GM23338 (cell line): ENCODE measurements around the gene KIF25. TPM values are rescaled to one million over a fixed set of nuclear protein-coding genes. Genes with fewer than 3 reads are reported as not detected.

Source experiments
- ATAC-seq: fragments of 200-7000 bp; cut with Tn5 transposase; 3 replicates; pipeline ENCODE4 v1.9.1; 2020
- DNase-seq: peaks from one replicate; pipeline ENCODE4 v3.0.0-alpha.2; 2015; ENCODE audit warnings: low spot score
- H2AFZ ChIP-seq: fragments of 200-600 bp; sonication (generic); 2 replicates; pipeline ENCODE4 v1.8.0; 2016; ENCODE audit warnings: antibody characterized with exemption, mild to moderate bottlenecking, moderate library complexity
- H3F3A ChIP-seq: fragments of 200-600 bp; sonication (generic); replicated peaks from 2 replicates; pipeline ENCODE4 v1.8.0; 2017; ENCODE audit warnings: antibody characterized with exemption, mixed run types, low read depth
- H3K27ac ChIP-seq: fragments of 200-600 bp; sonication (generic); 2 replicates; pipeline ENCODE4 v1.6.1; 2016; ENCODE audit warnings: low read depth
- H3K27me3 ChIP-seq: fragments of 200-600 bp; sonication (generic); 2 replicates; pipeline ENCODE4 v1.8.0; 2016; ENCODE audit warnings: mild to moderate bottlenecking, mixed run types, moderate library complexity; ENCODE audit not compliant: insufficient read depth
- H3K36me3 ChIP-seq: fragments of 200-600 bp; sonication (generic); 2 replicates; pipeline ENCODE4 v1.8.0; 2016; ENCODE audit warnings: mild to moderate bottlenecking; ENCODE audit not compliant: insufficient read depth
- H3K4me1 ChIP-seq: fragments of 200-600 bp; sonication (generic); 2 replicates; pipeline ENCODE4 v1.8.0; 2016; ENCODE audit warnings: mild to moderate bottlenecking, moderate library complexity; ENCODE audit not compliant: insufficient read depth
- H3K4me2 ChIP-seq: fragments of 200-600 bp; sonication (generic); 2 replicates; pipeline ENCODE4 v1.7.1; 2017; ENCODE audit warnings: mixed run types
- H3K4me3 ChIP-seq: fragments of 200-600 bp; sonication (generic); 2 replicates; pipeline ENCODE4 v1.6.1; 2016; ENCODE audit warnings: mixed run types
- H3K79me2 ChIP-seq: fragments of 200-600 bp; sonication (generic); replicated peaks from 2 replicates; pipeline ENCODE4 v1.8.0; 2017; ENCODE audit warnings: mild to moderate bottlenecking; ENCODE audit not compliant: insufficient read depth
- H3K9me2 ChIP-seq: fragments of 200-600 bp; sonication (generic); 2 replicates; pipeline ENCODE4 v1.8.0; 2017; ENCODE audit not compliant: insufficient read depth
- H4K20me1 ChIP-seq: fragments of 200-600 bp; sonication (generic); replicated peaks from 2 replicates; pipeline ENCODE4 v1.8.0; 2017; ENCODE audit warnings: mild to moderate bottlenecking; ENCODE audit not compliant: insufficient read depth
- H3K27ac Mint-ChIP-seq: 2 replicates; pipeline ENCODE4 v1.8.0; 2020; ENCODE audit warnings: inconsistent platforms, mild to moderate bottlenecking, moderate library complexity, mixed read lengths
- H3K27me3 Mint-ChIP-seq: 3 replicates; pipeline ENCODE4 v1.8.0; 2022; ENCODE audit warnings: low read depth, mild to moderate bottlenecking, moderate library complexity, mixed read lengths, inconsistent platforms; ENCODE audit not compliant: insufficient read depth, poor library complexity
- H3K36me3 Mint-ChIP-seq: 3 replicates; pipeline ENCODE4 v1.8.0; 2021; ENCODE audit warnings: low read depth, mild to moderate bottlenecking, inconsistent platforms, moderate library complexity, mixed read lengths
- H3K4me1 Mint-ChIP-seq: 3 replicates; pipeline ENCODE4 v1.8.0; 2020; ENCODE audit warnings: mild to moderate bottlenecking, inconsistent platforms, mixed read lengths
- H3K4me3 Mint-ChIP-seq: 3 replicates; pipeline ENCODE4 v1.8.0; 2021; ENCODE audit warnings: moderate library complexity, mild to moderate bottlenecking, inconsistent platforms, mixed read lengths
- H3K9me3 Mint-ChIP-seq: 3 replicates; pipeline ENCODE4 v1.8.0; 2020; ENCODE audit warnings: moderate library complexity, mild to moderate bottlenecking, inconsistent platforms, mixed read lengths
- CREB1 ChIP-seq: fragments of 250-450 bp; sonication (Bioruptor Pico); IDR thresholded peaks from 2 replicates; pipeline ENCODE4 v1.5.0; 2020; ENCODE audit warnings: low read depth, mild to moderate bottlenecking, moderate library complexity
- CTCF ChIP-seq, 2 experiments: fragments of 200-600 bp in 1 of 2; sonication (generic) in 1 of 2; conservative IDR thresholded peaks; 2 replicates each; pipeline versions ENCODE4 v1.5.1 to v1.6.1; 2016 to 2017; ENCODE audit warnings: antibody characterized with exemption in 2 of 2, low read depth in 2 of 2, mild to moderate bottlenecking in 2 of 2, moderate library complexity in 1 of 2
- ETS1 ChIP-seq: IDR thresholded peaks from 2 replicates; pipeline ENCODE4 v1.6.1; 2016; ENCODE audit warnings: antibody characterized with exemption
- JUNB ChIP-seq: IDR thresholded peaks from one replicate; pipeline ENCODE4 v1.6.1; 2016; ENCODE audit warnings: antibody characterized with exemption; ENCODE audit not compliant: unreplicated experiment
- NANOG ChIP-seq: IDR thresholded peaks from 2 replicates; pipeline ENCODE4 v1.6.1; 2016; ENCODE audit warnings: antibody characterized with exemption, borderline replicate concordance
- POLR2AphosphoS5 ChIP-seq: IDR thresholded peaks from 2 replicates; pipeline ENCODE4 v1.6.1; 2016; ENCODE audit warnings: antibody characterized with exemption, low read depth
- REST ChIP-seq: IDR thresholded peaks from one replicate; pipeline ENCODE4 v1.6.1; 2018; ENCODE audit warnings: antibody characterized with exemption; ENCODE audit not compliant: unreplicated experiment
- polyA plus RNA-seq: library from polyadenylated mRNA; unstranded; fragments of >200 nt; fragmentation: Nextera tagmentation; extraction: Ambion mirVana; gene quantifications from 2 replicates; pipeline ENCODE4 v1.2.1, GENCODE V29; 2016
- total RNA-seq: library from RNA; depleted of rRNA; stranded (reverse); fragments of >200 nt; shearing (Covaris generic); gene quantifications from 2 replicates; pipeline ENCODE4 v1.2.3, GENCODE V29; 2014

KIF25 gene
- total and polyA plus RNA-seq, 2 experiments from 2014 or later: 0.69 to 0.76 TPM

GRCh38 chr6:168002804-168003203, 5.3 kb downstream of the KIF25 start:
- H3K9me2 ChIP-seq: no peaks in the 10 kb centered on the region
- no peak overlapping the region for H3K4me3 Mint-ChIP-seq
- no peak for DNase-seq

GRCh38 chr6:168004023-168004422, 6.6 kb downstream of the KIF25 start:
- Histone ChIP-seq H3K4me1 (no peaks in the 10 kb centered on the region), H2AFZ (no peak overlapping the region), H3K27ac (no peak overlapping the region), H3F3A (no peaks in the 10 kb centered on the region), H3K27me3 (no peaks in the 10 kb centered on the region), H3K9me2 (no peaks in the 10 kb centered on the region), H3K4me3 (no peak overlapping the region), H4K20me1 (no peaks in the 10 kb centered on the region), H3K36me3 (no peaks in the 10 kb centered on the region), H3K79me2 (no peaks in the 10 kb centered on the region), H3K4me2 (no peak overlapping the region)
- H3K4me1 Mint-ChIP-seq: no peaks in the 10 kb centered on the region; the same call in 2 of the 3 replicates
- H3K36me3 Mint-ChIP-seq: peaks cover 13% of the 10 kb centered on the region
- H3K9me3 Mint-ChIP-seq: peaks cover 14% of the 10 kb centered on the region
- no peak overlapping the region for H3K4me3 Mint-ChIP-seq
- ATAC-seq: no peak
- H3K27ac Mint-ChIP-seq: no peak overlapping the region
- TF ChIP-seq JUNB (no peak), REST (no peak), NANOG (no peak), CTCF (conservative IDR thresholded peaks at IDR 0.05; ENCODE audit: low read depth in 2 of 2) (no peak)
- H3K27me3 Mint-ChIP-seq: peaks cover 6% of the 10 kb centered on the region
- no peak for DNase-seq

More at GRCh38 chr6:168002804-168003203, 5.3 kb downstream of the KIF25 start:
- Mint-ChIP-seq H3K27me3 (peaks cover 6% of the 10 kb centered on the region), H3K27ac (no peak overlapping the region), H3K4me1 (peaks cover 4% of the 10 kb centered on the region), H3K9me3 (peaks cover 15% of the 10 kb centered on the region), H3K36me3 (peaks cover 14% of the 10 kb centered on the region)
- H3F3A ChIP-seq: no peaks in the 10 kb centered on the region
- H3K4me1 ChIP-seq: peaks cover 4% of the 10 kb centered on the region; the same call in 1 of the 2 replicates
- H3K4me3 ChIP-seq: no peak overlapping the region
- TF ChIP-seq CTCF (conservative IDR thresholded peaks at IDR 0.05; ENCODE audit: low read depth in 2 of 2) (no peak), POLR2AphosphoS5 (no peak), ETS1 (no peak), JUNB (no peak), CREB1 (CRISPR knock-in tag) (no peak)
- no peak overlapping the region for H3K27ac ChIP-seq
- H2AFZ ChIP-seq: no peak overlapping the region
- no peaks in the 10 kb centered on the region for H4K20me1 ChIP-seq
- no peak for ATAC-seq
- H3K36me3 ChIP-seq: no peaks in the 10 kb centered on the region
- no peak overlapping the region for H3K4me2 ChIP-seq
- no peaks in the 10 kb centered on the region for H3K27me3 ChIP-seq
- no peaks in the 10 kb centered on the region for H3K79me2 ChIP-seq
